ENCODE data around the gene PRCD.
A peak's percentile ranks its signal among the peaks of the same experiment; 100 is the strongest.

PRCD gene

DNA sequence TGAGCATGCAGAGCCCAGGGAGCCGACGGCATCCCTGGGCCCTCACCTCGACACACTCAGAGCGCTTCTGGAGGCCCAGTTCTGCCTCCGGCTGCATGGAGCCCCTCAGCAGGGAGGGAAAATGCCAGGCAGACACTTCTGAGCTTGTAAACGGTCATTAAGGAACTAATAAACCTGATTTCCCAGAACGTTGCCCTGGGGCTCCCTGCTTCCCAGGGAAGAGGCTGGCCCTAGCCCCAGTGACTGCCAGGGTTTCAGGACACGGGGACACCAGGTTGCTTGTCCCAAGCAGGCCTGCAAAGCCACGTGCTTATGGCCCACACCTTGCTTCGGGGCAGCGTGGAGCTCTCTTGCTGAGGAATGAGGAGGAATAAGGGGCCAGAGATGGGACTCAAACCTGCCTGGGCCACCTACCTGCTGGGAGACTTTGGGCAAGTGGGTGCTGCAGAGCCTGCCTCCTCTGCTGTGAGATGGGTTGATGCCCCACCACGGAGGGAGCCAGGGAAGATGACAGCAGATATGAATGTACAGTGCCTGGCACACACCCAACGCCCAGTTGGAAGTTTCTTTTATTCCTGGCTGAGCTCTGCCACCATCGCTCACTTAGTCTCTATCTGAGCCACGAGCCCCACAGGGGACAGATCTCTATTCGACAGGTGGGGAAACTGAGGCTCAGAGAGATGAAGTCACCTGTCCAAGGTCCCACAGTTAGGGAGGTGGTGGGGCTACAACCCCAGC lies 44.0 kb upstream of the PRCD start:
- no peak overlapping the region for H3K4me3 ChIP-seq (ENCODE audit: low read depth, low read length)
- TF ChIP-seq, protein P1, sequence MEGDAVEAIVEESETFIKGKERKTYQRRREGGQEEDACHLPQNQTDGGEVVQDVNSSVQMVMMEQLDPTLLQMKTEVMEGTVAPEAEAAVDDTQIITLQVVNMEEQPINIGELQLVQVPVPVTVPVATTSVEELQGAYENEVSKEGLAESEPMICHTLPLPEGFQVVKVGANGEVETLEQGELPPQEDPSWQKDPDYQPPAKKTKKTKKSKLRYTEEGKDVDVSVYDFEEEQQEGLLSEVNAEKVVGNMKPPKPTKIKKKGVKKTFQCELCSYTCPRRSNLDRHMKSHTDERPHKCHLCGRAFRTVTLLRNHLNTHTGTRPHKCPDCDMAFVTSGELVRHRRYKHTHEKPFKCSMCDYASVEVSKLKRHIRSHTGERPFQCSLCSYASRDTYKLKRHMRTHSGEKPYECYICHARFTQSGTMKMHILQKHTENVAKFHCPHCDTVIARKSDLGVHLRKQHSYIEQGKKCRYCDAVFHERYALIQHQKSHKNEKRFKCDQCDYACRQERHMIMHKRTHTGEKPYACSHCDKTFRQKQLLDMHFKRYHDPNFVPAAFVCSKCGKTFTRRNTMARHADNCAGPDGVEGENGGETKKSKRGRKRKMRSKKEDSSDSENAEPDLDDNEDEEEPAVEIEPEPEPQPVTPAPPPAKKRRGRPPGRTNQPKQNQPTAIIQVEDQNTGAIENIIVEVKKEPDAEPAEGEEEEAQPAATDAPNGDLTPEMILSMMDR (IDR thresholded peaks at IDR 0.05; ENCODE audit: low read depth, low read length) = no peak

DNA sequence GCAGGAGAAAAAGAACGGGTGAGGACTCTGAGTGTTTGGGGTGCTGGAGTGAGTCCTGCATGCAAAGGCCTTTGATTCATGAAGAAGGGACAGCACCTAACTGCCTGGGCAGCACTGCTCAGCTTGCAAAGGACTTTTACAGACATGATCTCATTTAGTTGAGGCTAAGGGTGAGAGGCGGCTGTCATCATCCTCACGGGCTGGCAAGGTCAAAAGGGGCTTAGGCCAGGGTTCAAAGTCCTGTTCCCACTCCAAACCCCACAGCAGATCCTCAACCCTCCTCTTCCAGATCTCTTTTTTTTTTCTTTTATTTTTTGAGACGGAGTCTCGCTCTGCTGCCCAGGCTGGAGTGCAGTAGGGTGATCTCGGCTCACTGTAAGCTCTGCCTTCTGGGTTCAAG lies 43.4 kb upstream of the PRCD start:
- TF ChIP-seq, protein P1 (IDR thresholded peaks at IDR 0.05; ENCODE audit: low read depth, low read length) = no peak
- H3K4me3 ChIP-seq (ENCODE audit: low read depth, low read length) = no peak overlapping the region

DNA sequence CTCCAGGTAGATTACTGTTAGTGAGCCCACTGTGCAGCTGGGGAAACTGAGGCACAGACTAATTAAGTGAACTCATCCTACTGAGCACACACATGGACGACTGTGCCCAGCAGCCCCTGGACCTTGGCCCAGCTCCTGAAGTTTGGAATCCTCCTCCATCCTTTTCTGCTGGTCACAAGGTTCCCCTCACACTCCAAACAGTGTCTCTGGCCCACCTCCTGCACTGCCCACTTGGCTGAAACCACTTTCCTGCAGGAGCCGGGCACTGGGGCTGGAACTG lies 42.2 kb upstream of the PRCD start:
- H3K4me3 ChIP-seq (ENCODE audit: low read depth, low read length) = peak overlapping the region; percentile 37
- TF ChIP-seq, protein P1 (IDR thresholded peaks at IDR 0.05; ENCODE audit: low read depth, low read length) = no peak

DNA sequence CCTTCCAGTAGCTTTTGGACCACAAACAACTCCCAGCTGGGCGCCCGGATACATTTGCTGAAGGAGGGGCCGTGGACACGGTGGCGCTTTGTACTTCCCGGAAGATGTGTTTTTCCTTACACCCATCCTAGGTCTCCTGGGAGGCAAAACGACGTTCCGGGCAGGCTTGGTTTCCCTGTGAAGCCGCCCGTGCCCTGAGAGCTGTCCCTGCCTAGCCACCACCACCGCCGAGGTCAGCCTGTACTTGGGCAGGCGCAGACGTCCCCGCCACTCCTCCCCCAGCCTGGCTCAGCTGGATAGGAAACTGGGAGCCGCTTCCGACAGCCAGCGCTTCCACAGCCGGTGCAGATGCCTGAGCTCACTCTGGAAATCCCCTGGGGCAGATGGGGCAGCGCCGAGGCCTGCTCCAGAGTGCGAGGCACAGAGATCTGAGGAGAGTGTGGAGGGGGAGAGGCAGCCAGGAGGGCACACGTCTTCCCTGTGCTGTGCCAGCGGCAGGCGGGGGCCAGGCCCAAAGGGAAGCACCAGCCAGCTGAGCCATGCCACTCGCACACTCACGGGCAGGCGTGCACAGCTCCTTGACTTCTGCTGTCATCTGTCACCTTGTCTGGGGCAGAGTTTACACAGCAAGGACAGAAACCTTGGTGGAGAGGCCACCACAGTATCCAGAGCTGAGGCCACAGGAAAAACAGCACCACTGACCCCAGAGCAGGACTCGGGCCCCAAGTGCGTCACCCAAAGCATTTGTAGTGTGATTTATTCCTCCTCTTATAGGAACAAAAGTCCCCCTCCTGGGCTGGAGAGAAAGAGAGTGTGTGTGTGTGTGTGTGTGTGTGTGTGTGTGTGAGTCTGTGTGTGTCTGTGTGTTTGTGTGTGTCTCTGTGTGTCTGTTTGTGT lies 41.6 kb upstream of the PRCD start:
- TF ChIP-seq, protein P1 (IDR thresholded peaks at IDR 0.05; ENCODE audit: low read depth, low read length) = no peak

DNA sequence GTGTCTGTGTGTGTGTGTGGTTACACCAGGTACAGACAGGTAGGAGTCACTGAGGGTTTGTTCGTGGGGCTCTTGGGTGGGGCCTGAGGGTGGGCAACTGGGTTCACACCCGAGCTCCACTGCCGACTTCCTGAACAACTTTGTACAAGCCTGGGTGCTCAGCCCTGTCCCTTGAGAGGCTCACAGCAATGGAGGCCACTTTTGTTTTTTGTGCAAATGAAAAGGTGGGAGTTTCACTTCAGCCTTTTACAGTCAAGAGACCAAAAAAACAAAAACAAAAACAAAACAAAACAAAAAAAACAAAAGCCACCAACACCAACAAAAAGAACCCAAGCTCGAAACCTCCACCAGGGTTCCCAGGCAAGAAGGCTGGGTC lies 41.0 kb upstream of the PRCD start:
- no peak overlapping the region for H3K4me3 ChIP-seq (ENCODE audit: low read depth, low read length)
- TF ChIP-seq, protein P1 (IDR thresholded peaks at IDR 0.05; ENCODE audit: low read depth, low read length) = no peak

More for the DNA sequence above, 41.6 kb upstream of the PRCD start:
- H3K4me3 ChIP-seq (ENCODE audit: low read depth, low read length) = peak overlapping the region; percentile 37

DNA sequence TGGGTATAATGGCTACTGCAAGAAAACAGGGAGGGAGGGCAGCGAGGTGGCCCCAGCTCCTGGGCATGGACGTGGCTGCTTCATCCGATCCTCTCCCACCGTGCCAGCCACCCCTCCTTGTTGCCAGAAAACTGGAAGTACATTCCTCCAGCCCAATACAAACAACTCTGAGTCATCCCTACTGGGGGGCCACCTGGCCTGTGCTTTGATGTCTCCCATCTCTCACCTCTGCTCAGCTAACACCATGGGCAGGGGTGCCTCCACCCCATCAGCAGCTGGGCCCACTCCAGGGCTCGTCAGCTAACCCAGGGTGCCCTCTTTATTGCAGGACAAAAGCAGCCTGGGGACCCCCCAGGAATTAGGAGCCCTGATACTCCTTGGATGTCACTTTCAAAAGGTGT lies 40.6 kb upstream of the PRCD start:
- no peak overlapping the region for H3K4me3 ChIP-seq (ENCODE audit: low read depth, low read length)
- TF ChIP-seq, protein P1 (IDR thresholded peaks at IDR 0.05; ENCODE audit: low read depth, low read length) = no peak

Data from WI38 (cell line).